ENCODE measurements around the gene ZNF618.

ZNF618 gene

GRCh38 chr9:113998114-113998513, 122.0 kb downstream of the ZNF618 start:
- Histone ChIP-seq H3K27me3 (ENCODE audit: insufficient read depth, low read length, poor library complexity, severe bottlenecking) (no peaks in the 10 kb centered on the region), H3K4me2 (ENCODE audit: low read depth, low read length, poor library complexity, severe bottlenecking) (no peak overlapping the region), H3K9me2 (replicated peaks; ENCODE audit: low read depth, low read length) (no peaks in the 10 kb centered on the region), H3K9ac (ENCODE audit: low read depth, low read length, poor library complexity, severe bottlenecking) (no peak overlapping the region), H3K4me1 (ENCODE audit: insufficient read depth, low read length, poor library complexity, severe bottlenecking) (peaks cover 14% of the 10 kb centered on the region), H3K9me3 (ENCODE audit: insufficient read depth, low read depth, low read length) (no peaks in the 10 kb centered on the region), H4K20me1 (ENCODE audit: insufficient read depth, low read length, poor library complexity, severe bottlenecking) (no peaks in the 10 kb centered on the region), H3K79me2 (ENCODE audit: insufficient read depth, low read length) (no peaks in the 10 kb centered on the region), H3K4me3 (ENCODE audit: low read length, poor library complexity, severe bottlenecking) (no peak overlapping the region), H3K36me3 (ENCODE audit: insufficient read depth, low read length) (peaks cover 43% of the 10 kb centered on the region; the same call in 1 of the 2 replicates), H2AFZ (ENCODE audit: low read length) (no peak overlapping the region), H3F3A (ENCODE audit: low read depth) (no peaks in the 10 kb centered on the region)
- TF ChIP-seq, protein P1, sequence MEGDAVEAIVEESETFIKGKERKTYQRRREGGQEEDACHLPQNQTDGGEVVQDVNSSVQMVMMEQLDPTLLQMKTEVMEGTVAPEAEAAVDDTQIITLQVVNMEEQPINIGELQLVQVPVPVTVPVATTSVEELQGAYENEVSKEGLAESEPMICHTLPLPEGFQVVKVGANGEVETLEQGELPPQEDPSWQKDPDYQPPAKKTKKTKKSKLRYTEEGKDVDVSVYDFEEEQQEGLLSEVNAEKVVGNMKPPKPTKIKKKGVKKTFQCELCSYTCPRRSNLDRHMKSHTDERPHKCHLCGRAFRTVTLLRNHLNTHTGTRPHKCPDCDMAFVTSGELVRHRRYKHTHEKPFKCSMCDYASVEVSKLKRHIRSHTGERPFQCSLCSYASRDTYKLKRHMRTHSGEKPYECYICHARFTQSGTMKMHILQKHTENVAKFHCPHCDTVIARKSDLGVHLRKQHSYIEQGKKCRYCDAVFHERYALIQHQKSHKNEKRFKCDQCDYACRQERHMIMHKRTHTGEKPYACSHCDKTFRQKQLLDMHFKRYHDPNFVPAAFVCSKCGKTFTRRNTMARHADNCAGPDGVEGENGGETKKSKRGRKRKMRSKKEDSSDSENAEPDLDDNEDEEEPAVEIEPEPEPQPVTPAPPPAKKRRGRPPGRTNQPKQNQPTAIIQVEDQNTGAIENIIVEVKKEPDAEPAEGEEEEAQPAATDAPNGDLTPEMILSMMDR (conservative IDR thresholded peaks at IDR 0.05; ENCODE audit: low read length) = no peak
- no peak for TF ChIP-seq EZH2phosphoT487 (IDR thresholded peaks at IDR 0.05; ENCODE audit: borderline replicate concordance)

DNA sequence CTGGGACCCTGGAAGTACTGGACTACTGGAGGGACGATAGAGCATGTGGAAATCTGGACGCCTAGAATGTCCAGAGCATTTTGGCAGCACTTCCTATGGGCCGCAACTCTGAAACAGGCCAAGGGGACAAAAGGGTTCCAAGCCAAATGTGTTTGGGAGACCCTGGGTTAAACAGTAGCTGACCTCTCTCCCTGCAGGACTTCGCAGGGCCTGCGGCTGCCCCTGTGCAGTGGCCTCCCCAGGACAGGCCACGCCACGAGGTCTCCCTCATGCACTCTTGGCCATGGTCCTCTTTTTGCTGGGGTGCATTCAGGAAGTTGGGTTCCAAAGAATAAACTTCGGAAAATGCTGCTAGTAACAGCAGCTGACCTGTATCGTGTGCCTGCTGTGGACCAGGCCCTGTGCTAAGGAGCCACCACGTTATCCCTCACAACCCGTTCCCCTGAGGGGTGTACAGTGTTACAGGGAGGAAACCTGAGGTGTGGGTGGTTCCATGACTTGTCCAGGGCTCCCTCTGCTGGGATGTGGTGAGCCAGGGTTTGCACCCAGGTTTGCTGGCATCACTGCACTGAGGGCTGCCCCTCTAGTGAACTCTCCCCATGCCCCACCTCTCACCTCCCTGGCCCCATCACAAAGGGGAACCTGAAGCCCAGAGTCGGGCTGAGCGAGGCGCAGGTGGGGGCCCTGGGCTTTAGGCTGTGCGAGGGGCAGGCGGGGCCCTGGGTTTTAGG, 122.6 kb downstream of the ZNF618 start:
- Histone ChIP-seq H3F3A (ENCODE audit: low read depth) (no peaks in the 10 kb centered on the region), H3K9ac (ENCODE audit: low read depth, low read length, poor library complexity, severe bottlenecking) (no peak overlapping the region), H4K20me1 (ENCODE audit: insufficient read depth, low read length, poor library complexity, severe bottlenecking) (no peaks in the 10 kb centered on the region), H3K4me1 (ENCODE audit: insufficient read depth, low read length, poor library complexity, severe bottlenecking) (peaks cover 8% of the 10 kb centered on the region), H3K9me2 (replicated peaks; ENCODE audit: low read depth, low read length) (no peaks in the 10 kb centered on the region), H3K27me3 (ENCODE audit: insufficient read depth, low read length, poor library complexity, severe bottlenecking) (no peaks in the 10 kb centered on the region), H3K4me2 (ENCODE audit: low read depth, low read length, poor library complexity, severe bottlenecking) (no peak overlapping the region), H3K4me3 (ENCODE audit: low read length, poor library complexity, severe bottlenecking) (no peak overlapping the region), H3K36me3 (ENCODE audit: insufficient read depth, low read length) (peaks cover 48% of the 10 kb centered on the region; the same call in 1 of the 2 replicates), H3K79me2 (ENCODE audit: insufficient read depth, low read length) (no peaks in the 10 kb centered on the region), H3K9me3 (ENCODE audit: insufficient read depth, low read depth, low read length) (no peaks in the 10 kb centered on the region), H2AFZ (ENCODE audit: low read length) (no peak overlapping the region)
- TF ChIP-seq, protein P1 (conservative IDR thresholded peaks at IDR 0.05; ENCODE audit: low read length) = peak; percentile 17; the same call in 1 of the 2 replicates
- no peak for TF ChIP-seq EZH2phosphoT487 (IDR thresholded peaks at IDR 0.05; ENCODE audit: borderline replicate concordance)

- TF ChIP-seq EZH2phosphoT487 (IDR thresholded peaks at IDR 0.05; ENCODE audit: borderline replicate concordance) = no peak
- TF ChIP-seq, protein P1 (conservative IDR thresholded peaks at IDR 0.05; ENCODE audit: low read length) = no peak
- H2AFZ ChIP-seq (ENCODE audit: low read length) = no peak overlapping the region
- no peaks in the 10 kb centered on the region for H3K79me2 ChIP-seq (ENCODE audit: insufficient read depth, low read length)
- peaks cover under 1% of the 10 kb centered on the region for H3K4me1 ChIP-seq (ENCODE audit: insufficient read depth, low read length, poor library complexity, severe bottlenecking)
- H4K20me1 ChIP-seq (ENCODE audit: insufficient read depth, low read length, poor library complexity, severe bottlenecking) = no peaks in the 10 kb centered on the region
- H3K9ac ChIP-seq (ENCODE audit: low read depth, low read length, poor library complexity, severe bottlenecking) = no peak overlapping the region
- no peaks in the 10 kb centered on the region for H3K9me2 ChIP-seq (replicated peaks; ENCODE audit: low read depth, low read length)
- no peaks in the 10 kb centered on the region for H3K9me3 ChIP-seq (ENCODE audit: insufficient read depth, low read depth, low read length)
- H3K4me3 ChIP-seq (ENCODE audit: low read length, poor library complexity, severe bottlenecking) = no peak overlapping the region
- H3K27me3 ChIP-seq (ENCODE audit: insufficient read depth, low read length, poor library complexity, severe bottlenecking) = no peaks in the 10 kb centered on the region
- H3K36me3 ChIP-seq (ENCODE audit: insufficient read depth, low read length) = peaks cover 51% of the 10 kb centered on the region; the same call in 1 of the 2 replicates
- no peaks in the 10 kb centered on the region for H3F3A ChIP-seq (ENCODE audit: low read depth)
- no peak overlapping the region for H3K4me2 ChIP-seq (ENCODE audit: low read depth, low read length, poor library complexity, severe bottlenecking)
These were observed 123.3 kb downstream of the ZNF618 start for GRCh38 chr9:113999256-114000062.
